Activated gamma-delta T cell treated with anti-CD3 and anti-CD28 coated beads, Interleukin-2, amount 50 U/mL, for 16 hours (primary cell): ENCODE measurements around the gene HTR3A.

Experiments used
- DNase-seq: peaks from one replicate; pipeline ENCODE4 v3.0.0-alpha.2; 2020; ENCODE audit warnings: low read depth

HTR3A gene

GRCh38 chr11:113979431-113979830 is 4.5 kb downstream of the HTR3A start:
- no peak for DNase-seq

DNA sequence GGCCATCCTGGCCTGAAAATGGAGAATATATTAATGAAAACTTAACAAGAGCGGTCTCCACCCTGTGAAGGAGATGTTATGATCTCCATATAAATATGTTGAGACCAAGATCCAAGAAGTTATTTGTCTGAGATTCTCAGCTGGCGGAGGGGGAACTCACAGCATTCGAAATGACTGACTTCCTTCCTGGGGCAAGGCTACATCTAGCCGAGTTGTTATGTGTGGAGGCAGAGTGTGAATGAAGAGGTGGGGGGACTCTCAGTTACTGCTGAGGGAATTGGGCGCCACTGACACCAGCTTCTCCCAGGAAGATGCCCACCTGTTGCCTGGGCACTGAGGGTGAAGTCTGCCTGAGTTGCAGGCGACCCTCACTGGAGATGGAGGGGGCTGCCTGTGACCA is 5.9 kb downstream of the HTR3A start:
- no peak for DNase-seq

GRCh38 chr11:113982306-113982705 is 7.4 kb downstream of the HTR3A start:
- DNase-seq, result no peak

- no peak for DNase-seq
Measured at GRCh38 chr11:113984781-113985180, 9.9 kb downstream of the HTR3A start.

DNA sequence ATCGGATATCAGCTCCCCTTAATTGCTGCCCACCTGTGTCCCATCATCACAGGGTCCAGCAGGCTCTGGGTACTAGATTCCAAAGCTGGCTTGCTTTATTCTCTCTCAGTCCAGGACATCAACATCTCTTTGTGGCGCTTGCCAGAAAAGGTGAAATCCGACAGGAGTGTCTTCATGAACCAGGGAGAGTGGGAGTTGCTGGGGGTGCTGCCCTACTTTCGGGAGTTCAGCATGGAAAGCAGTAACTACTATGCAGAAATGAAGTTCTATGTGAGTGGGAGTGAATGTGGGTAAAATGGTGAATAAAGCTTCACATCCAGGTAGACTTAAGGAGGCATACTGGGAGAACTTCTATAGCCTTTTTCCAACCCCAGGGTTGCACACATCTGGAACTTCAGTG is 11.0 kb downstream of the HTR3A start:
- no peak for DNase-seq

DNA sequence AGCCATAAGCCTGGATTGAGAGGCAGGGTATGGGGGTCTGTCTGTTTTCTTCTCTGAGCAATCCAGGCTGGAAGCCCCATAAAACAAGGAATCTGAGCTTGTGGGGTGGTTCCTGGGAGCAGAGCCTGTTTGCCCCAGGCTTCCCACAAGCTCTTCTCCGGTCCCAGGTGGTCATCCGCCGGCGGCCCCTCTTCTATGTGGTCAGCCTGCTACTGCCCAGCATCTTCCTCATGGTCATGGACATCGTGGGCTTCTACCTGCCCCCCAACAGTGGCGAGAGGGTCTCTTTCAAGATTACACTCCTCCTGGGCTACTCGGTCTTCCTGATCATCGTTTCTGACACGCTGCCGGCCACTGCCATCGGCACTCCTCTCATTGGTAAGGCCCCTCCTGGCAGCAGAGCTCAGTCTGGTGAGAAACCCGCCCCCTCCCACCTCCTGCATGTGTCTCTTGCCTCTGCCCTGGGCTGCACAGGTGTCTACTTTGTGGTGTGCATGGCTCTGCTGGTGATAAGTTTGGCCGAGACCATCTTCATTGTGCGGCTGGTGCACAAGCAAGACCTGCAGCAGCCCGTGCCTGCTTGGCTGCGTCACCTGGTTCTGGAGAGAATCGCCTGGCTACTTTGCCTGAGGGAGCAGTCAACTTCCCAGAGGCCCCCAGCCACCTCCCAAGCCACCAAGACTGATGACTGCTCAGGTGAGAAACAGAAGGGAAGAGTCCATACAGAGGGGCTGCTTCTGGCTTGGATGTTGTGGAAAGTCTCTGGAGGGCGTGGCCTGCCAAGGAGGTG is 11.6 kb downstream of the HTR3A start:
- no peak for DNase-seq

DNA sequence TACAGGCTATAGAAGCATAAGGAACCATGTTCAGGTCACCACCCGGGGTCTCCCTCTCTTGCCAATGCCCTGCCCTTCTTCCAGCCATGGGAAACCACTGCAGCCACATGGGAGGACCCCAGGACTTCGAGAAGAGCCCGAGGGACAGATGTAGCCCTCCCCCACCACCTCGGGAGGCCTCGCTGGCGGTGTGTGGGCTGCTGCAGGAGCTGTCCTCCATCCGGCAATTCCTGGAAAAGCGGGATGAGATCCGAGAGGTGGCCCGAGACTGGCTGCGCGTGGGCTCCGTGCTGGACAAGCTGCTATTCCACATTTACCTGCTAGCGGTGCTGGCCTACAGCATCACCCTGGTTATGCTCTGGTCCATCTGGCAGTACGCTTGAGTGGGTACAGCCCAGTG is 14.5 kb downstream of the HTR3A start:
- no peak for DNase-seq

DNA sequence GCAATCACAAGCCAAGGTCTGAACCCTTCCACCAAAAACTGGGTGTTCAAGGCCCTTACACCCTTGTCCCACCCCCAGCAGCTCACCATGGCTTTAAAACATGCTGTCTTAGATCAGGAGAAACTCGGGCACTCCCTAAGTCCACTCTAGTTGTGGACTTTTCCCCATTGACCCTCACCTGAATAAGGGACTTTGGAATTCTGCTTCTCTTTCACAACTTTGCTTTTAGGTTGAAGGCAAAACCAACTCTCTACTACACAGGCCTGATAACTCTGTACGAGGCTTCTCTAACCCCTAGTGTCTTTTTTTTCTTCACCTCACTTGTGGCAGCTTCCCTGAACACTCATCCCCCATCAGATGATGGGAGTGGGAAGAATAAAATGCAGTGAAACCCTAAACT is 15.0 kb downstream of the HTR3A start:
- DNase-seq, result no peak

- DNase-seq, result no peak
Measured at GRCh38 chr11:113991170-113991569, 16.3 kb downstream of the HTR3A start.

DNA sequence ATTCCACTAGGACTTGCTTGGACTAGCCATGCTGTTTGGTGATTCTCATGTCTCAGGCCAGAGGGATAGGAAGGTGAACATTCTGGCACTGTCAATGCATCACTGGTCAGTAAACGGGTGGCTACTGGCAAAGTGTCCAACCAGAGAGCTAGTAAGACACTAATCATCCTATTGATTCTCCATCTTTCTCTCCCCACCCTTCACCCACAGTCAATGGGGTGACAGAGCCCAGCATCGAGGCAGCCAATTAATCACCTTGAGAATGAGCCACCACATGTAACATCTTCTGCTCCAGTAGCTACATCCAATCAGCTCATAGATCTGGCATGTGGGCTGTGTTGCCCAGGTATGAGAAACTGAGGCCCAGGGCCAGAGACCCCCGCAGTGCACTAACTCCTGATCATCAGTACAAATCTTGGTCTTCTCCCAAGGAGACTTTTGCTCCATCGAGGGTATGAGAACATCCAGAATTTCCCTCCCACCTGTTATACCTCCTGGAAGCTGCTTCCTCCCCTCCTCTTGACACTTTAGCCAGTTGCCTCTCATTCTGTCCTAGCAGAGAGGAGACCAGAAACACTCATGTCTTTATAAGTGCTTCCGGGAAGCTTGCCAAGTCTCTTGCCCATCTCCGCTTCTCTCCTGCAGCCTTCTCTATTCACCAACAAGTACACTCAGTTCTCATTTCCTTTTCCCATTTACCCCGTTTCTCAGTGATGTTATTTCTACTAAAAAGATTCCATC is 17.0 kb downstream of the HTR3A start:
- DNase-seq, result no peak

- DNase-seq, result no peak
Measured at GRCh38 chr11:113992459-113993110, 17.7 kb downstream of the HTR3A start.

GRCh38 chr11:113994077-113994954 is 19.4 kb downstream of the HTR3A start:
- peak; percentile 7 for DNase-seq

DNA sequence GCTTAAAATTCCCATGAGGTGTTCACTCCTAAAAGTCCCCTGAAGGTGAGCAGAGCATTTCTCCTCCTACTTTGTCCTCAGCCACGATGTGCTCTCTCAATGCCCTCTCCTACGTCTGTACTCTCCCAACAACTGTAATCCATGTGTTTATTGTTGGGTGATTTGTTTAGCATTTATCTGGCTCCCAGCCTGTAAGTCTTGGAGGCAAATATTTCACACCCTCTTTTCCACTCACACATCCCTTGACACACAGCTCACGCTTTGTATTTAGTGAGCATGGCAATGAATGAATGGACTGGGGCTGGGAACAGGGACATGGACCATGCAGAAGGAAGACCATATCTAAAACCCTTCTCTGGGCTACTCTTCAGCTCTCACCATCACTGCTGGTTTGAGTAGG is 22.6 kb downstream of the HTR3A start:
- no peak for DNase-seq

GRCh38 chr11:113998574-113998973 is 23.7 kb downstream of the HTR3A start:
- no peak for DNase-seq

DNA sequence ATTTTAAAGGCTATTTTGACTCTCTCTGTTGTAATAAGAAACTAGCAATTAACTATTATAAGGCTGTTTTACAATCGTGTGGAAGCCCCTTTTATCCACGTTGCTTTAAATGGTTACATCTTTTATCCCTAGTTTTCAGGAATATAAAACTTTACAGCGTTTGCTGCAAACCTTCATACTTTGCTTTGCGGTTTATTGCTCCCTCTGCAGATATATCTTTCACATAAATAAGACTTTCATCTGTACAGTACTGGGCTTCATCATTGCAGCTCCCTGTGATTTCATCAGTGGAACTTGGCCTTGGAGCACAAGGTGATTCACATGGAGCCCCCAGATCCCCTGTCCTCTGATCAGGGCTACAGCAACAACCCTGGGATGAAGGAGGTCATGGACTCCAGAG is 25.6 kb downstream of the HTR3A start:
- no peak for DNase-seq

GRCh38 chr11:114001416-114001815 is 26.5 kb downstream of the HTR3A start:
- no peak for DNase-seq

DNA sequence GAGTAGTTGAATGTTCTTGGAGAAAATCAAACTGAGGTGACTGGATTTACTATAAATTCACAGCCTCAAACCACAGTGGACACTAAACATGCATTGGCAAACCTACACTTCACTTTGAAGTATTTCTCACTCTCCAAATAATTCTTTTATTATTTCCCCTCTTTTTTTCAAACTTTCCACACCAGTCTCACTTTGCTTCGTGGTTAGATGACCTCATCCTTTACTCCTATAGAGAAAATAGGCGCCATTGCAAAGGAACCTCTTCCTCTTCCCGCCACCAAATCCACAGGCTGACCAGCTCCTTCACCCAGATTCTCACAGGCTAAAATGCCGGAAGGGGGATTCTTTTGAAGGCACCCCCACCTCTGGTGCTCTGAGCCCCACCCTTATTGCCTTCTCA is 33.4 kb downstream of the HTR3A start:
- DNase-seq, result no peak

GRCh38 chr11:114010931-114011330 is 36.0 kb downstream of the HTR3A start:
- DNase-seq, result no peak

DNA sequence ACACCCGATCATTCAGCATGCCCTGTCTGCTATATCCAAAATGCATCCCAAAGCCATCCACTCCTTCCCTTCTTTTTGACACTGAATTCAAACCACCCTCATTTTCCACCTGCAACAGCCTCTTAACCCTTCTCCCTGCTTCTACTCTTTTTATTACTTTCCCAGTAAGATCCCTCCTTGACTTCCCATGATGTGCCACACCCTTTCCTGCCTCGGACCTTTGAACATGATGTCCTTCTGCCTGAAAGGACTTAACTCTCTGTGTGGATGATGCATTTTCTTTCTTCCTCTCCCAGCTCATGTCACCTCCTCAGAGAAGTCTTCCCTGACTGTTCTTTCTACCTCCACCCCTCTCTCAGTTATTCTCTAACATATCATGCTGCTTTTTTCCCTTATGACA is 36.5 kb downstream of the HTR3A start:
- DNase-seq, result no peak

GRCh38 chr11:114015117-114015516 is 40.2 kb downstream of the HTR3A start:
- DNase-seq, result no peak

DNA sequence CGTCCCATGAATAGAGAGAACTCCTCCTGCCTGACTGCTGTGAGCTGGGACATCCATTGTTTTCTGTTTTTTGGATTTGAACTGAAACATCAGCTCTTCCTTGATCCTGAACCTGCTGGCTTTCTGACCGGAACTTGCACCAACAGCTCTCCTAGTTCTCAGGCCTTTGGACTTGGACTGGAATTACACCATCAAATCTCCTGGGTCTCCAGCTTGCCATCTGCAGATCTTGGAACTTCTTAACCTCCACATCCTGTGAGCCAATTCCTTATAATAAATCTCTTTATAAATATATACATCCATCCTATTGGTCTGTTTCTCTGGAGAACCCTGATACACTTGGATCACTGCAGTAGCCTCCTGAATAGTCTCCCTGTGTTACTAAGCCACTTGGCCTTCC is 42.1 kb downstream of the HTR3A start:
- no peak for DNase-seq

GRCh38 chr11:114017723-114018122 is 42.8 kb downstream of the HTR3A start:
- DNase-seq, result no peak
